Endothelial cell of umbilical vein (primary cell): ENCODE data around the gene ZNF311. TPM values are rescaled to one million over a fixed set of nuclear protein-coding genes. Genes with fewer than 3 reads are reported as not detected.
"Not testable (repeated sequence)": the region's sequence is repeated elsewhere in the genome, so short reads cannot be mapped to it uniquely, and the experiment has no call there.

Experiments used
- BruUV-seq: library from RNA; stranded (reverse); fragments of 400-500 nt; replicated peaks from 2 replicates; lab custom pipeline; 2021; lab: Mats Ljungman, UMichigan
- CTCF ChIA-PET: fragments of 300-600, 350-600 bp; sonication (Branson Sonifier 250); formaldehyde crosslinking; loops from one replicate; lab custom pipeline; 2021; ENCODE audit warnings: antibody characterized with exemption, inconsistent platforms; lab: Charles Lee
- POLR2A ChIA-PET: fragments of 300-600, 350-600 bp; sonication (Branson Sonifier 250); formaldehyde crosslinking; loops from one replicate; lab custom pipeline; 2021; ENCODE audit warnings: antibody characterized with exemption, inconsistent platforms; lab: Charles Lee
- DNase-seq: peaks from one replicate; pipeline ENCODE4 v3.0.0-alpha.2; 2011; ENCODE audit warnings: low read depth, low spot score
- FAIRE-seq: peaks from 2 replicates; lab custom pipeline; 2011; peaks lifted over from hg19 to GRCh38; lab: Jason Lieb, UNC
- H2AFZ ChIP-seq: 2 replicates; pipeline ENCODE4 v1.6.0; 2012; ENCODE audit warnings: low read depth, low read length, control low read depth, inconsistent platforms
- H3K27ac ChIP-seq: 2 replicates; pipeline ENCODE4 v1.5.1; 2011; ENCODE audit warnings: low read depth, mild to moderate bottlenecking, control low read depth, low read length, moderate library complexity; ENCODE audit not compliant: insufficient read depth
- H3K27me3 ChIP-seq, 2 experiments: 2 replicates each; pipeline versions ENCODE4 v1.6.0 to v1.6.1; 2011; ENCODE audit warnings: low read length in 2 of 2, mixed read lengths in 1 of 2; ENCODE audit not compliant: control insufficient read depth in 2 of 2, insufficient read depth in 2 of 2
- H3K36me3 ChIP-seq, 2 experiments: 2 replicates in 1 of 2; 3 replicates in 1 of 2; pipeline ENCODE4 v1.5.1; 2011; ENCODE audit warnings: low read length in 2 of 2, mild to moderate bottlenecking in 1 of 2, moderate library complexity in 1 of 2; ENCODE audit not compliant: control insufficient read depth in 2 of 2, insufficient read depth in 2 of 2; ENCODE audit errors: extremely low read depth in 1 of 2
- H3K4me1 ChIP-seq: 3 replicates; pipeline ENCODE4 v1.5.1; 2011; ENCODE audit warnings: mild to moderate bottlenecking, low read length; ENCODE audit not compliant: control insufficient read depth, insufficient read depth; ENCODE audit errors: extremely low read depth
- H3K4me2 ChIP-seq: 2 replicates; pipeline ENCODE4 v1.6.1; 2011; ENCODE audit warnings: low read length, control low read depth, mixed read lengths; ENCODE audit not compliant: insufficient read depth
- H3K4me3 ChIP-seq, 3 experiments: fragments of 200-600 bp in 1 of 3; sonication (generic), shearing (Covaris generic) in 1 of 3; replicated peaks in 1 of 3; 2 replicates each; pipeline ENCODE4 v1.5.1; 2011 to 2016; ENCODE audit warnings: control low read depth in 3 of 3, low read length in 3 of 3, mild to moderate bottlenecking in 2 of 3, inconsistent platforms in 1 of 3, low read depth in 1 of 3, moderate library complexity in 1 of 3; ENCODE audit not compliant: insufficient read depth in 1 of 3
- H3K79me2 ChIP-seq: 2 replicates; pipeline ENCODE4 v1.6.0; 2012; ENCODE audit warnings: low read length, inconsistent platforms; ENCODE audit not compliant: control insufficient read depth, insufficient read depth
- H3K9ac ChIP-seq: replicated peaks from 2 replicates; pipeline ENCODE3; 2011; ENCODE audit warnings: low read length, control low read depth; ENCODE audit not compliant: insufficient read depth; ENCODE audit errors: extremely low read depth
- H3K9me1 ChIP-seq: replicated peaks from 3 replicates; pipeline ENCODE4 v1.6.0; 2011; ENCODE audit warnings: mild to moderate bottlenecking, low read length; ENCODE audit not compliant: control insufficient read depth, insufficient read depth; ENCODE audit errors: extremely low read depth
- H3K9me3 ChIP-seq: replicated peaks from 2 replicates; pipeline ENCODE4 v1.5.1; 2012; ENCODE audit warnings: low read length, inconsistent platforms; ENCODE audit not compliant: control insufficient read depth, insufficient read depth
- H4K20me1 ChIP-seq: replicated peaks from 2 replicates; pipeline ENCODE3; 2011; ENCODE audit warnings: mild to moderate bottlenecking, low read length; ENCODE audit not compliant: control insufficient read depth, insufficient read depth; ENCODE audit errors: extremely low read depth
- CTCF ChIP-seq, 2 donors: IDR thresholded peaks; 1 replicate in 1 of 2; 2 replicates in 1 of 2; pipeline ENCODE4 v1.5.1; 2011; ENCODE audit warnings: low read length in 2 of 2, mild to moderate bottlenecking in 2 of 2, moderate library complexity in 2 of 2, control low read depth in 1 of 2, inconsistent platforms in 1 of 2, low read depth in 1 of 2; ENCODE audit not compliant: insufficient read depth in 1 of 2; ENCODE audit errors: extremely low read depth in 1 of 2
- EZH2 ChIP-seq: IDR thresholded peaks from 2 replicates; pipeline ENCODE4 v1.6.1; 2012; ENCODE audit warnings: borderline replicate concordance, low read depth, mild to moderate bottlenecking, moderate library complexity, low read length, inconsistent platforms; ENCODE audit not compliant: severe bottlenecking
- FOS ChIP-seq: IDR thresholded peaks from 2 replicates; pipeline ENCODE4 v1.6.1; 2011; ENCODE audit warnings: mild to moderate bottlenecking, low read length, moderate library complexity, borderline replicate concordance; ENCODE audit not compliant: insufficient read depth
- GATA2 ChIP-seq: IDR thresholded peaks from 2 replicates; pipeline ENCODE4 v1.7.0; 2011; ENCODE audit warnings: low read depth, mild to moderate bottlenecking, moderate library complexity, mixed read lengths, low read length; ENCODE audit not compliant: insufficient read length, insufficient read depth
- JUN ChIP-seq: IDR thresholded peaks from 2 replicates; pipeline ENCODE4 v1.6.1; 2011; ENCODE audit warnings: borderline replicate concordance, low read depth; ENCODE audit not compliant: insufficient read length, insufficient read depth
- MAX ChIP-seq: IDR thresholded peaks from 2 replicates; pipeline ENCODE4 v1.6.1; 2011; ENCODE audit not compliant: insufficient read depth, insufficient read length
- MYC ChIP-seq: IDR thresholded peaks from one replicate; pipeline ENCODE4 v1.6.1; 2011; ENCODE audit warnings: mild to moderate bottlenecking, low read depth, low read length
- POLR2A ChIP-seq: IDR thresholded peaks from 2 replicates; pipeline ENCODE4 v1.6.1; 2012; ENCODE audit warnings: low read depth, mild to moderate bottlenecking, control low read depth, low read length
- POLR2AphosphoS5 ChIP-seq: IDR thresholded peaks from 2 replicates; pipeline ENCODE4 v1.6.1; 2012; ENCODE audit warnings: low read depth, mild to moderate bottlenecking, control low read depth, low read length, moderate library complexity; ENCODE audit not compliant: insufficient read depth
- dilution Hi-C: fragments of 300-500 bp; cut with MboI; formaldehyde crosslinking; loops from one replicate; pipeline ENCODE4 v1.15.0; 2019; ENCODE audit warnings: low sequenced_read_pairs; ENCODE audit not compliant: extremely low pct_ligation_motif_present
- intact Hi-C: fragments of 100-400 bp; cut with micrococcal nuclease; formaldehyde crosslinking; loops from one replicate; pipeline ENCODE4 v1.10.0; 2022
- polyA plus RNA-seq, 4 experiments: library from polyadenylated mRNA; depleted of rRNA in 3 of 4; stranded (reverse) in 3 of 4; unstranded in 1 of 4; fragments of >200 nt; gene quantifications; 2 replicates each; pipeline versions ENCODE4 v1.2.1 to v1.2.3, GENCODE V29; 2011 to 2012; ENCODE audit warnings: missing spikeins in 1 of 4
- total RNA-seq: library from RNA; stranded (reverse); gene quantifications from 2 replicates; pipeline ENCODE4 v1.2.3, GENCODE V29; 2021

ZNF311 gene
- total and polyA plus RNA-seq, 2 donors (not counting 3 experiments of a cell fraction or from before 2014, with no cell fraction given), result 0.26 to 0.35 TPM

DNA sequence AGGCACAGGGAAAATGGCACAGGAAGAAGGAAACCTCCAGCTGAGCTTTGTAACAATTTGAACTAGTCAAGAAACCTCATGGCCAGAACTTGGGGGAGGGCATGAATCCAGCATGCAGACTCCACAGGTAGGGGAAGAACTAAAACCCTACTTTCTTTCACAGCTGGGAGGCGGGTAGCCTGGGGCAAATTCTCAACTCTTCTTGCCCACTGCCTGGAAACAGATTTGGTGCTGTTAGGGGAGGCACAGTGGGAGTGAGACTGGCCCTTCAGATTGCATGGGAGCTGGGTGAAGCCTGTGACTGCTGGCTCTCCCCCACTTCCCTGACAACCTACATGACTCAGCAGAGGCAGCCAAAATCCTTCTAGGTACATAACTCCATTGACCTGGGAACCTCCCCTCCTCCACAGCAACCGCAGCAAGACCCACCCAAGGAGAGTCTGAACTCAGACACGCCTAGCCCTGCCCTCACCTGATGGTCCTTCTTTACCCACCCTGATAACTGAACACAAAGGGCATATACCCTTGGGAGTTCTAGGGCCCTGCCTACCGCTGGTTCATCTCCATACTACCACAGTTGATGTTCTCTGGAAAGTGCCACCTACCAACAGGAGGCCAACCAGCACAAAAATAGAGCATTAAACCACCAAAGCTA is 44.1 kb downstream of the ZNF311 start:
- Histone ChIP-seq H3K4me1 (no peaks in the 10 kb centered on the region), H3K79me2 (no peaks in the 10 kb centered on the region), H3K27me3 (peaks cover 0 to 10% of the 10 kb centered on the region in 2 experiments), H3K9me3 (no peaks in the 10 kb centered on the region), H3K36me3 (no peaks in the 10 kb centered on the region), H3K27ac (no peak overlapping the region), H3K4me3 (no peak overlapping the region), H3K9ac (no peak overlapping the region), H4K20me1 (no peaks in the 10 kb centered on the region), H2AFZ (no peak overlapping the region), H3K9me1 (no peaks in the 10 kb centered on the region), H3K4me2 (no peak overlapping the region)
- no peak for FAIRE-seq
- POLR2A ChIA-PET, result no interaction called here
- TF ChIP-seq EZH2 (no peak), FOS (no peak), MYC (no peak), POLR2A (no peak), JUN (no peak), GATA2 (no peak), POLR2AphosphoS5 (no peak), CTCF (IDR thresholded peaks at IDR 0.05; ENCODE audit: extremely low read depth in 1 of 2, insufficient read depth in 1 of 2, low read depth in 1 of 2, low read length in 2 of 2) (no peak), MAX (no peak)
- intact Hi-C loops (no loop called here), dilution Hi-C loops (no loop called here)
- CTCF ChIA-PET, result no interaction called here
- no TSS peak for BruUV-seq
- no peak for DNase-seq

- FAIRE-seq, intact Hi-C loops, POLR2A ChIA-PET, dilution Hi-C loops, H3K9ac ChIP-seq, H3K4me2 ChIP-seq, BruUV-seq, H3K36me3 ChIP-seq, H3K27ac ChIP-seq, H3K4me3 ChIP-seq, H2AFZ ChIP-seq, DNase-seq, H3K9me1 ChIP-seq, H3K9me3 ChIP-seq, H4K20me1 ChIP-seq, H3K4me1 ChIP-seq, H3K79me2 ChIP-seq: not testable (repeated sequence)
- H3K27me3 ChIP-seq, result peaks cover 0 to 16% of the 10 kb centered on the region in 2 experiments
- CTCF ChIA-PET, result interaction anchor here (0.8 kb wide), 1 partner anchor 17 kb away, joined by 3 read pairs; no protein-coding TSS in a partner anchor
These were observed 46.4 kb downstream of the ZNF311 start for GRCh38 chr6:28958561-28959243.
